ENCODE measurements around the gene LYG2. TPM values are rescaled to one million over a fixed set of nuclear protein-coding genes. Genes with fewer than 3 reads are reported as not detected.
"Not testable (repeated sequence)": the region's sequence is repeated elsewhere in the genome, so short reads cannot be mapped to it uniquely, and the experiment has no call there.

LYG2 gene
- total RNA-seq = not detected

DNA sequence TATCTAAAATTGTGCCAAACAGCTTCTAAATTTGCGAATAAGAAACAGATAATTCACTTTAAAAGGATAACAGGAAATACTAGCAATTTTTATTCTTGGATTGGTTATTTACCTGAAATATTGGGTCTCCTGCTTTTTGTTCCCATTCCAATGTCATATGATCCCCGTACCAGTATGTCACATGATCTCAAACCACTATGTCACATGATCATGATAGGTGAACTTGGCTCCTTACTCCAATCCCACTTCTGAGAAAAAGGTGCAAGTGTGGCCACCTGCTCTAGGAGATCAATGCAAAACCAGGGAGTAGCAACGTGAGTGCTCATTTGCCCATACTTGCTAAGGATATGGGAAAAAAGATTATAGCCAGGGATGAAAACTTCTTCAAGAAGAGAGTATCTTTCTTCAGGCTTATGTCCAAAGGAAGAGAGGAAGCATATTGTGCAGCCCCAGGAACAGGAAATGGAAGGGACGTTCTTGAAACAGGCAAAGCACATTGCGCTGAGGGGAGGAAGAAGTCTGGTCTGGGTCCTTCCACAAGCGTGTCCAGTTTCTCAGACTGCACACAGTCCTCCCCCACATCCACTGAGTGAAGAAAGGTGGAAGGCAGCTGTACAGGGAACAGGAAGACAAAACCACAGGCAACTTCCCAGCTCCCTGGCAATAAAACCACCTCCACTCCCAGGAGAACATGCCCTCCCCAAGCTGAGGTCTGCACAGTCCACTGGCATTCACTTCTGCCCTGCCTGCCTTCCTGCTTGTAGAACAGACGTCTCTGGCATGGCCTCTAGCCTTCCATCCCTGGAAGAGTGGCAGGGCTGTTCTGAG is at the start of gene LYG2:
LYG2 (minus strand) TSS at position 176 of the 828 bp plus-strand sequence. CDS start 1,406 bp downstream, outside the sequence.
- no peak for DNase-seq (ENCODE audit: low spot score)

DNA sequence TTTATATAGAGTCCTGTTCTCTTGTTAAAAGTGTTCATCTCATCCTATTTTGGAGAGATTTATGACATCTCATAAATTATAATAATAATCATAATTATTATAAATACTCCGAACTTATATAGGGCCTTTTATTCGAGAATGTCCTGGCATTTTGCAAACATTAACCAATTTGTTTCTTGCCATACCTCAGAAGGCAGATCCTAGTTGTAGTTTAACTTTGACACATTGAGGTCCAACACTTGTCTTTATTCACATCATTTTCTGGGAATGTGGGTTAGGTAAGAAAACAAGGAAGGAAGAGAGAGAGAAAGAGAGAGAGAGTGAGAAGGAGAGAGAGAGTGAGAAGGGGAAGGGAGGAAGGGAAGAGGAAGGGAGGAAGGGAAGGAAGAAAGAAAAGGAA is 45.6 kb upstream of the LYG2 start, which contains the start of gene LYG1:
LYG1 (minus strand) TSS at position 101 of the 400 bp plus-strand sequence. CDS start 5,527 bp downstream, outside the sequence.
- not testable (repeated sequence) for DNase-seq (ENCODE audit: low spot score)

- DNase-seq (ENCODE audit: low spot score) = no peak
These were observed 44.1 kb upstream of the LYG2 start for GRCh38 chr2:99299580-99299979.

GRCh38 chr2:99297994-99298393 is 42.5 kb upstream of the LYG2 start:
- no peak for DNase-seq (ENCODE audit: low spot score)

DNA sequence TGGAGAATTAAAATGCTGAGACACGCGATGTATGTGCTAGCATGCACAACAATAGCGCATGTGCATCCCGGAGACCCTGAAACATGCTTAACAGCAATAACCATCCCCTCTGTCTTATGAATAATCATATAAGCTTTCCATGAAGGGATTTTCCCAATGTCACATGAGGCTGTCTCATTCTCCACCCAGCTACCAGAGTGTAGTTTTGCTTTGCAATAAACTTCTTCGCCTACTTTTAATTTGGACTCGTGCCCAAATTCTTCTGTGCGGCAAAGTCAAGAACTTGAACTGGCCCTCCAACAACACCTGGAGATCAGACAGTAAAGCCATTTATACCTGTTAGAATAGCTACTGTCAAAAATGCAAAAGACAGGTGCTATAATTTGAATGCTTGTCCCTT is 30.1 kb upstream of the LYG2 start:
- no peak for DNase-seq (ENCODE audit: low spot score)

GRCh38 chr2:99279969-99280695 is 24.7 kb upstream of the LYG2 start:
- DNase-seq (ENCODE audit: low spot score) = no peak

DNA sequence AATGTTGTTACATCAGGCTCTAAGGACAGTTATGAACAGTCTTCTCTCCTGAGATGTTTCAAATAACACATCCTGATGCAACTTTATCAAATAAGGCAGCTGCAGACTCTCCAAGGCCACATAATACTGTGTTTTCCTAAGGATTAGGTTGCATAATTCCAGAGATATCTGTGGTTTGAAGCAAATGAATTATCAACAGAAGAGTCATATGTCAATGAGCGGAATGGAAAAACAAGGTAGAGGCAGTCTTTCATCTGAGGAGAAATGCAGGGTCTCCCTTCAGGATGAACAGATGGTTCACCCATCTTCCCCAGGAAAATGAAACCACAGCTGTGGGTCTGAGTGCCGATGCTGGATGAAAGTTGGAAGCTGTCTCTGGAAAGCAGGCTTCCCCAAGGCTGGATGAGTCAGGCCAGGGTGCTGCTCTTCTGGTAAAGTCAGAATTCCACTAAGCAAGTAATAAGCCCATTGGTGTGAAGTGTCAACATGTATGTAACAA is 23.4 kb upstream of the LYG2 start:
- no peak for DNase-seq (ENCODE audit: low spot score)

GRCh38 chr2:99278195-99278765 is 22.8 kb upstream of the LYG2 start:
- not testable (repeated sequence) for DNase-seq (ENCODE audit: low spot score)

- no peak for DNase-seq (ENCODE audit: low spot score)
These were observed 20.4 kb upstream of the LYG2 start for GRCh38 chr2:99275882-99276281.

DNA sequence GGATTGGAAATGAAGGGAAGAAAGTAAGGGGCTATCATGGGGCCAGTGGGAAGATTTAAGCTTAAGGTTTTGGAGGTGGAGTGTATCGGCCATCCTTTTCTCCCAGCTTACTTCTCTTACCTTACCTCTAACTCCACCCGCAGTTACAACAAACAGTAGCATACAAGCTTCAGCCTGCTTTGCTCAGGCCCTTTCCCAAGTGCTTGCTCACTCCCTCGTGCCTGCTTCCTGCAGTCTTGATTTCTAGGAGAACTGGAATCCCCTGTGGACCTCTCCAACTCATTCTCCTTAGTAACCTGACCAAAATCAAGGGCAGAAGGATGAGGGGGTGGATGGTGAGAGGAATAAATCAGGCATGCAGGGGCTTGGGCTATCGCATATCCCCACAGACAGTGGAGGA is 5.8 kb upstream of the LYG2 start:
- DNase-seq (ENCODE audit: low spot score) = no peak

DNA sequence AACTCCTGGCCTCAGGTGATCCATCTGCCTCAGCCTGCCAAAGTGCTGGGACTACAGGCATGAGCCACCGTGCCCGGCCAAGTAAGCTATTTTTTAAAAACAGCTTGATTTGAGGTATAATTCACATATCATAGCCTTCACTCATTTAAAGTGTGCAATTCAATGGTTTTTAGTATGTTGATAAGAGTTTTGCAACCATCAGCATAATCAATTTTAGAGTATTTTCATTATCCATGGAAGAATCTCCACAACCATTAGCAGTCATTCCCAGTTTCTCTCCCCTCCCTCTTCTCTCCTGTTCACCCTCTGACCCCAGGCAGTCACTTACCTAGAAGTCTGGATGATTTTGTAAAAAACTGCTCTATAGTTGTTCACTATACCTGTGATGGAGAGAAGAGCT is 4.7 kb upstream of the LYG2 start:
- no peak for DNase-seq (ENCODE audit: low spot score)

DNA sequence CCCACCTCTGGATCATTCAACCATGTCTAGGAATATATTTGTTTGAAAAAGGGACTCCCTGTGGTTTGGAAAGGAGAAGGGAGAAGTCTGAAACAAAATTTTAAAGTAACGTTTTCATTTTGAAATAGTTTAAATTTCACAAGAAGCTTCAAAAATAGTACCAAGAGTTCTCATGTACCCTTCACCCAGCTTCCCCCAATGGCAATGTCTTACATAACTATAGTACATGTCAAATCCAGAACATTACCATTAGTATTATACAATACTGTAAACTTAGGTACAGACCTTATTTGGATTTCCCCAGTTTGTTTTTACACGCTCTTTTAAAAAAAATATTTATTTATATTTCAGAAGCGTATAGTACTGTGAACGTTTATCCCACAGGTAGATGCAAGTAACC is 4.0 kb upstream of the LYG2 start:
- DNase-seq (ENCODE audit: low spot score) = no peak

DNA sequence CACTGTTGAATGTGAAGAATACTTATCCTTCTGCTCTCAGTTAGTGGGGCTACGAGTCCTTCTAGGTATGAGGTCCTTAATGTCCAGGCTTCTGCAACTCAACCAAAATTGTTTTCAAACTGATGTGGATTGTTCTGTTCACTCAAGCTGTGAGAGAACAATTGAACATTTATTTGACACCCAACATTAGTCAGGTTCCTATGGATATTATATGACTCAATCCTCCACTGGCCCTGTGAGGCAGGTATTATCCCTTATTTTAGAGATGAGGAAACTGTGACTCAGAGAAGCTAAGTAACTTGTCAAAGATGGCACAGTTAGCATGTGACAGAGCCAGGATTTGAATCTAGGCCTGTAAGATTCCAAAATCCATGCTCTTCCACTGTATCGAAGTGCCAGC is 1.2 kb upstream of the LYG2 start:
- DNase-seq (ENCODE audit: low spot score) = no peak

GRCh38 chr2:99249951-99250350 is 5.5 kb downstream of the LYG2 start:
- DNase-seq (ENCODE audit: low spot score) = no peak

GRCh38 chr2:99242151-99242550 is 13.3 kb downstream of the LYG2 start:
- DNase-seq (ENCODE audit: low spot score) = no peak

DNA sequence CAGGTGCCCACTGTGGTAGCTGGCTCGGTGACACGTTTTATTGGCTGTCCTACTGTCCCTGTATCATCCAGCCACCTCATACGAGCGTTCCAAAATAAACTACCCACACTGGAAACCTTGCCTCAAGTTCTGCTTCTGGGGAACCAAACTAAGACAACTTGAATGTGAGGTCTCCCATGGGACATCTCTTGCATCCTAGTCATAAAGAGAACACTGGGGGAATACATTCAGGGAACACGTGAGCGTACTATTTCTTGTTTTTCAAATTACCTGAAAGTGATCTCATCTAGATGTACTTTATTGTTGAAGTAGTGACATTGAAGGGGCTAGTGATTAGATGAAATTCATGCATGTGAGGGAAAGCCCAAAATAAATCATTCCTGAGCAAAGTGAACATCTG is 15.0 kb downstream of the LYG2 start:
- no peak for DNase-seq (ENCODE audit: low spot score)

- DNase-seq (ENCODE audit: low spot score) = no peak
These were observed 16.9 kb downstream of the LYG2 start for GRCh38 chr2:99238599-99238998.

DNA sequence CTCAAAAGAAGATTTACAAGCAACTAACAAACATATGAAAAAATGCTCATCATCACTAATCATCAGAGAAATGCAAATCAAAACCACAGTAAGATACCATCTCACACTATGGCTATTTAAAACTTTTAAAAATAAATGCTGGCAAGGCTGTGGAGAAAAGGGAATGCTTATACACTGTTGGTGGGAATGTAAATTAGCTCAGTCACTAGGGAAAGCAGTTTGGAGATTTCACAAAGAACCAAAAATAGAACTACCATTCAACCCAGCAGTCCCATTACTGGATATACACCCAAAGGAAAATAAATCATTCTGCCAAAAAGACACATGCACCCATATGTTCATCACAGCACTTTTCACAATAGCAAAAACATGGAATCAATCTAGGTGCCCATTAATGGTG is 22.3 kb downstream of the LYG2 start:
- DNase-seq (ENCODE audit: low spot score) = not testable (repeated sequence)

DNA sequence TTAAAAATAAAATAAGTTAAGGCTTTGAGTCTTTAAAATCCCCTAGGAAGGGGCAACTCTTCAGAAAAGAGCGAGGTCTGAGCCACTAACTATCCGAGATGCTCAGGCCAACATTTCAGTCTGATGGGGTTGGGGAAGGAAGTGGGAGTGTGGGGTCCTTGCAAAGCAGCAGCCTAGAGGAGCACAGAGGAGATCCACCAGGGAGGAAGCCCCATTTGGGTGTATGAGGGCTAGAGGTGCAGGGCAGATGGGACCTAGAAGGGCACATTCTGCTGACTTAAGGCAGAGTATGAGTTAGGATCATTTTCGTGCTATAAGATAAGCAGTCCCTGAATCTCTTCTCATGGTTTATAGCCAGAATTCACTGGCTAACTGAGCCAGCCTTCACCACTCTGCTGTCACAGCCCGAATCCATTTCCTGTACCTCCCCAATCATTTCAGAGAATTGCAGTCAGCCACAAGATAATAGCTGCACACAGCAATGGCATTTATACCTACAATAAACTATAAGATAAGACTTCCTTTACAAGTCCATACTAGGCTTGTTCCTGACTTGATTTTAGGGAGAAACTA is 37.5 kb downstream of the LYG2 start:
- DNase-seq (ENCODE audit: low spot score) = no peak

GRCh38 chr2:99216096-99216495 is 39.4 kb downstream of the LYG2 start:
- no peak for DNase-seq (ENCODE audit: low spot score)

GRCh38 chr2:99205491-99205890 is 50.0 kb downstream of the LYG2 start:
- no peak for DNase-seq (ENCODE audit: low spot score)
